HPDE6-E6E7 (cell line): ENCODE data around the gene UGT2B7.

ENCODE experiments used
- DNase-seq: peaks from one replicate; pipeline ENCODE4 v3.0.0; 2011; ENCODE audit warnings: missing footprints; ENCODE audit errors: extremely low spot score

Gene UGT2B7

DNA sequence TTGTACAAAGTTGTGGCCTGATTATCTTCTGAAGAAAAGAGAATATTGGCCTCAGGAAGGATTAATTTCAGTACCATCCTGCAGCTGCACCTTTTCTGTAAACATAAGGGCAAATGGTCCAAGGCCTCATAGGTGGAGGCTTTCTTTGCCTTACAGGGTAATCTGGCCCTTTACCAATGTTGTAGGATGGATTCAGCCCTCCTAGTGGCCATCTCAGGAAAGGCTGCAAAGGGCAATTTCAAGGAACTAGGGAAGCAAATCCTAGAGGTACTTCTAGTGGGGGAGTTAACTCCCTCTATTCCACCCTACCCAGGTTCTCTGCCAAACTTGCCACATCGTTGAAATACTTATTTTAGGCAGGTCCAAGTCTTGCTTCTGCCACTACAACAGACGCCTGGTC is 60.6 kb downstream of the UGT2B7 start:
- no peak for DNase-seq
